HG02943 (cell line): ENCODE data around the gene VWA2.

Experiments used
- ATAC-seq: cut with Tn5 transposase; IDR thresholded peaks from one replicate; pipeline ENCODE4 v1.9.1; 2021; ENCODE audit warnings: mild to moderate bottlenecking, low read depth, moderate library complexity; ENCODE audit not compliant: unreplicated experiment

Gene VWA2, protein sequence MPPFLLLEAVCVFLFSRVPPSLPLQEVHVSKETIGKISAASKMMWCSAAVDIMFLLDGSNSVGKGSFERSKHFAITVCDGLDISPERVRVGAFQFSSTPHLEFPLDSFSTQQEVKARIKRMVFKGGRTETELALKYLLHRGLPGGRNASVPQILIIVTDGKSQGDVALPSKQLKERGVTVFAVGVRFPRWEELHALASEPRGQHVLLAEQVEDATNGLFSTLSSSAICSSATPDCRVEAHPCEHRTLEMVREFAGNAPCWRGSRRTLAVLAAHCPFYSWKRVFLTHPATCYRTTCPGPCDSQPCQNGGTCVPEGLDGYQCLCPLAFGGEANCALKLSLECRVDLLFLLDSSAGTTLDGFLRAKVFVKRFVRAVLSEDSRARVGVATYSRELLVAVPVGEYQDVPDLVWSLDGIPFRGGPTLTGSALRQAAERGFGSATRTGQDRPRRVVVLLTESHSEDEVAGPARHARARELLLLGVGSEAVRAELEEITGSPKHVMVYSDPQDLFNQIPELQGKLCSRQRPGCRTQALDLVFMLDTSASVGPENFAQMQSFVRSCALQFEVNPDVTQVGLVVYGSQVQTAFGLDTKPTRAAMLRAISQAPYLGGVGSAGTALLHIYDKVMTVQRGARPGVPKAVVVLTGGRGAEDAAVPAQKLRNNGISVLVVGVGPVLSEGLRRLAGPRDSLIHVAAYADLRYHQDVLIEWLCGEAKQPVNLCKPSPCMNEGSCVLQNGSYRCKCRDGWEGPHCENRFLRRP

DNA sequence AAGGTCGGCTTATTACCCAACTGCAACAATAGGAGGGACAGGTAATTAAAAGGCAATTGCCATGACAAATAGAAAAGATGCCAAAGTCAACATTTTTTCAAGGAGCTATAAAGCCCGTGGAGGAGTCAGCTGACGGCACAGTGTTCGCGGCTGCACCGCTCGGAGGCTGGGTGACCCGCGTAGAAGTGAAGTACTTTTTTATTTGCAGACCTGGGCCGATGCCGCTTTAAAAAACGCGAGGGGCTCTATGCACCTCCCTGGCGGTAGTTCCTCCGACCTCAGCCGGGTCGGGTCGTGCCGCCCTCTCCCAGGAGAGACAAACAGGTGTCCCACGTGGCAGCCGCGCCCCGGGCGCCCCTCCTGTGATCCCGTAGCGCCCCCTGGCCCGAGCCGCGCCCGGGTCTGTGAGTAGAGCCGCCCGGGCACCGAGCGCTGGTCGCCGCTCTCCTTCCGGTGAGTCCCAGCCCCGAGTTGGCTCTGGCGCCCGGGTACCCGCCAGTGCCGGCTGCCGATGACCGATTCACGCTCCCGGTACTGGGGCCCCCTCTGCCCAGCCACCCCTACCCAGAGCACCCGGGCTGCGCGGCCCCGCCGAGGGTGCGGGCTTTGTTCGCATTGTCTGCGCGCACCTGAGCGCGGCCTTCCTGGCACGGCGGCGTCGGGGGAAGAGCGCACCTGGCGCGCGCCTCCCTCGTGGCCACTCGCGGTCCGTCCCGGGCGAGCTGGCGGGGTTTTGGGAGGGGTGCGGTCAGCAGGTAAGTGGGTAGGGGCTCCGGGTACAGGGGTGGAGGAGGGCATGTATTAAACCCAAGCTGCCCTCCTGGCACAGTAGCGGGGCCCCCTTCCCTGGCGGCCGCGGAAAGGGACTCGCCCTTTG is at the start of gene VWA2:
VWA2 (plus strand) TSS at position 138 of the 877 bp plus-strand sequence. CDS start 9,460 bp downstream, outside the sequence.
- ATAC-seq, result no peak

DNA sequence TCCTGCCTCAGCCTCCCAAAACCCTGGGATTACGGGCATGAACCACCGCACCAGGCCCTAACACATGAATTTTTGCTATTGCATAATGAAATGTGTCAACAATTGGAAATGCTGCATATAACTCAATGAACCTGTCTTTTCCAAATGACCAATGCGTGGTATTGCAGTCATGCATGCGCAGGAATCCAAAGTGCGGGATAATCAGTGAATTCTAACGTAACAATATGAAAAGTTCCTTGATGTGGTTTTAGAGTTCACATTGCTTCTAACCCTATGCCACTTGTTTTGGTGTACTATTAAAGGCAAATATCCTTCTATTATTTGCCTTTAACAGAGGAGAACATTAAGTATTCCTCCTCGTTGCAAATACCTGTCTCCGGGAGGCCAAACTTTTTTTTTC is 49.4 kb upstream of the VWA2 start:
- no peak for ATAC-seq

DNA sequence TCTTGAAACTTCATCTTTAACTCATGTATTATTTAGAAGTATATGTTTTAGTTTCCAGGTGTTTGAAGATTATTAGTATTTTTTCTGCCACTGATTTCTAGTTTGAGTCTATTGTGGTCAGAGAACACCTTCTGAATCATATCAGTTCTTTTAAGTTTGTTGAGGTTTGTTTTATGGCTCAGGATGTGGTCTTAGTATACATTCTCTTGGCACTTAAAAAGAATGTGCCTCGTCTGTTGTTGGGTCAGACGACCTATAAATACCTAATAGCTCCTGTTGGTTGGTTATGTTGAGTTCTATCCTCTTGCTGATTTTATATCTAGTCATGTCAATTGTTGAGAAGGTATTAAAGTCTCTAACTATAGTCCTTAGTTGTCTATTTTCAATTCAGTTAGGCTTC is 44.0 kb upstream of the VWA2 start:
- peak; percentile 62 for ATAC-seq

DNA sequence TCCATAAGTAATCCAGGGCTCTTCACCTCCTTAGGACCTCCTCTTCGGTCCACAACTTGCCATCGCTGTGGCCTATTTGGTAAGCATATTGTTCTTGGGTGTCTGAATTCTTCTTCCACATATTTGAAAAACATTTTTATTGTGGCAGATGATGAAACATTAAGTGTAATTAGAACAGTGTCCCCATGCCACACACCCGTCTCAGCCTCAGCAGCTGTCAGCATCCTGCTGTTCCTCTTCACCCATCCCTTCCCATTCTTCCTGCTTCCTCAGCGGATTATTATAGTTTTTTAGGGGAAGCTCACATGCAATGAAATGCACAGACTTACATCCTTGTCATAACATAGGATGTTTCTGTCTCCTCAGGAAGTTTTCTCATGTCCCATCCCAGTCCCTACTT is 39.8 kb upstream of the VWA2 start:
- ATAC-seq, result no peak

DNA sequence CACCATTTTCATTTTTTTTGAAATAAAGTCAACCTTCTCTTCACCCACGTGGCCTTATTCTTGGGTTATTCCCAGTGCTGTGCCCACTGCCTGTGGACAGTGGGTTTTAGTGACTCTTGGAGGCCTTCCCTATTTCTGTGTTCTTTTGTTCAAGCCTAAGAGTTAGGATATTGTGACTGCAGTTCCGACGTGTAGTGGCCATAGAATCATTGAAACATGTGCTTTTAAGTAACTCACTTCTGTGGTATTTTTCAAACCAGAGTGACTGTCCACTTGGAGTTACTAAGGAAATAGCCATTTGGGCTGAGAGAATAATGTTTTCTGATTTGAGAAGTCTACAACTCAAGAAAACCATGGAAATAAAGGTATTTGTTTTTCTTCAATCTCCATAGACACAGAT is 36.2 kb upstream of the VWA2 start:
- ATAC-seq, result no peak

DNA sequence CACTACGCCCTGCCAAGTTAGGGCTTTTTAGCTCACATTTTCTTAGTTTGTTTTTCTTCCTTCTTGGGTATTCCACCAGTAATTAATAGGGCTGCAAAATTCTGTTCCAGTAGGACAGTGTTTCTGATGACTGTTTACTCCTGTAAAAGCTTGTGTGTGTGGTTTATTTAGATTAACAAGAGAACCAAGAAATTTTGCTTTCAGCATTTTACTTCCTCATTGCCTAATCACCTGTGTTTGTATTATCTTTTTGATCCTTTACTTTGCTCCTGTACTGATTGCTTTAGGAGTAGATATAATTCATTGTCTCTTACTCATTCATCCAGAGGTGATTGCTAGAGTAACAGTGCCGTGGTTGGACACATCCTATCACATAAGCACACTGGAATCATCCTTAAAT is 32.2 kb upstream of the VWA2 start:
- ATAC-seq, result no peak

DNA sequence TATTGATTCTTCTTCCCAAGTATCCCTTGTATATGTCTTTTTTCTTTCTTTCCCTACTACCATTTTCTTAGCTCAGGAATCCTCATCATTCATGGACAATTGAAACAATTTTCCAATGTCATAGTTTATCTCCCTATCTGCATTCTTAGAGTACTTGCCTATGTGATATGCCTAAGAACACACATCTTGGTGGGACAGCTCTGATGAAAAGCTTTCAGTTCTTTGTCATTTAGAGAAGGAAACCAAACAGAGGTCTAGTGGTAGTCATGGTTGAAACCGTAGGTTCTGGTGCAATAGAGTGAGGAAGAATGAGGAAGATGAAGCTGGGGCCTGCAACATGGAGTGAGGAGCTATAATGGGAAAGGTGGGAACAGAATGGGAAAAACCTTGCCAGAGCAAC is 31.7 kb upstream of the VWA2 start:
- ATAC-seq, result no peak

DNA sequence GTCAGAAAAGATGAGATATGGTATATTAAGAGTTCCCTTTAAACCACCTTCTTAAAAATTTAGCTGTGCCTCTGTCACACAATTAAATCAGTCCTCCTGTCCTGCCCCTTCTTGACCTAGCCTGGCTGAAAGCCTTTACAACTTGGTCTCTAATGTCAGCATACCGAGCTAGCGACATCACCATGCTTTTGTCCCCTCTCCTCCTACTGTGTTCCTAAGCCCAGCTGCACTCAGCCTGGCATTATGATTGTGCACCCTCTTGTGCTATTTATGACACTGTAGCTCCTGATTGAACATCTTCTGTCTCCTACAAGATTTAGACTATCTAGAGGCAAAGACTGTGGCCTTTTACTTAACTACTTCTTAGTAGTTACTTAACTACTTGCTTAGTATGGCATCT is 30.7 kb upstream of the VWA2 start:
- ATAC-seq, result no peak

DNA sequence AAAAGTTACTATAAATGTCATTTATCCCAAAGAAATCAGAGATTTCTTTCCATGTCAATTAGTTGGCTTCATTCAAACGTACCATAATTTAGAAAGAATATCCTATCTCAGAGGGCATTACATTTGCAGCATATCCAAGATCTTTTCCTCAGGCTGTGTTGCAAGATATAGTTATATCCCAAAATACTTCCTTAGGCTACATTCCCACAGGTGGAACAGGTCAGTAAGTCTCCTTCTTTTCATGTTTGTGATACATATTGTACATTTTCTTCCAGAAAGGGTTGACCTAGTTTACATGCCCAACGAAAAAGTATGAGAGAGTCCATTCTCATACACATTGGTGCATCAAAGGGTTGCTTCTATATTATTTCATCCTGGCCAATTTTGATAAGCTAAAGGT is 26.9 kb upstream of the VWA2 start:
- ATAC-seq, result no peak

DNA sequence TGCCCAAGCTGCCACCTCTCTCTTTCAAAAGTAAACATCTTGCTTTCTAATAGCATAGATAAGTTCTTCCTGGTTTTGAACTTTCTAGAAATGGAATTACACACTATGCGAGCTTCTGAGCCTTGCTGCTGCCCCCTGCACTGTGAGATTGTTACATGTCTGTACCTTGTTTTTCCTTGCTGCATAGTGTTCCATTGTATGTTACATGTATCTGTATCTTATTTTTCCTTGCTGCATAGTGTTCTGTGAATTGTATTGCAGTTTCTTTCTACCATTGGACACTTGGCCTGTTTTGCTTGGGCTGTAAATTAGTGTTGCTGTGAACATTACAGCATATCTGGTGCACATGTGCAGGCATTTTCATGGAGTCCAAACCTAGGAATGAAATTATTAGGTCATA is 24.0 kb upstream of the VWA2 start:
- ATAC-seq, result no peak

DNA sequence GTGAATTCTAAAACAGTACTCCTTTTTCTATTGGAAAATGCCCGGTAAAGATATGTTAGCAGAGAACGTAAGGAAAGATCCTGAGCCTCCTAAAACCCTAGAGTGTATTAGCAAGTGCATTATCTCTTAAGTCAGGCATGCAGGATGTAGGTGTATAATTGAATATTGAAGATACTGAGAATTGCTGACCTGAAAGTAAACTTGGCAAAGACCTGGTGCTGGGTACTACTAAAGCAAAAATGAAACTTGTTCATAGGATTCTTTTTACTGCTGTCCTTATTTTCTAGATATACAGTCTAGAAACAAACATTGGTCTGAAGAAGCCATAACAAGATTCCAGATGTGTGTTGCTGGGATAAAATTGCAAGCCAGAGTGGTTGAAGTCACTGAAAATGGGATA is 18.8 kb upstream of the VWA2 start:
- ATAC-seq, result no peak

DNA sequence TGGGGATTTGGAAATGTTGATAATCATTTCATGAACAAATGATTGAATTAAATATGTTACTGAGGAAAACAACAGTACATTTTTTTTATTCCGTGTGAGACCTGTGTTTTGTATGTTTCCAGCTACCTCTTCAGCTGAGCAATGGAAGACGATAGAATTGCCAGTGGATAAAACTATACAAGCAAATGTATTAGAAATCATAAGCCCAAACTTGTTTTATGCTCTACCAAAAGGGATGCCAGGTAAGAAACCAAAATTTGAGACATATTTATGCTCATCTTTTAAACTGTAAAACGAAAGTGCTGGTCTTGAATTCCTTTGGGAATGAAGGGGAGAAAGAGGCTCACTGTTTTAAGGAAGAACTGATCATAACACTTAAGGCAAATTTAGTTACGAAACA is 17.8 kb upstream of the VWA2 start:
- no peak for ATAC-seq

DNA sequence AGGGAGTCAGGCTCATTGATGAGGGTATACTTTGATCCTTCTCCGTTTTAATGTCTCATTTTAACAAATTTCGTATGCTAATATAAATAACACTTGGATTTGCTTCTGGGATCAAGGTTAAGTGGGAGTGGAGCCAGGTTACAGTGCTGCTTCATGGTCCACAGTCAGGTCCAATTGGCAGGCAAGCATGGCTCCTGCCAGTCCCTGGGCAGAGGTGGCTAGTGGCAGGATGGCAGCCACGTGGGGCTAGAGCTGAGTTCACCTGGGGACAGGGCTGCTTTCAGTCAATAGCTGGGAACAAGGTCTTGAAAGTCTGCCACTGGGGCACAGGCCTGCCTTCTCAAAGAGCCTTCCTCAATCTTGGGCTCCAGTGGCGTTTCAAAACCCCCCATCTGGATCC is 16.0 kb upstream of the VWA2 start:
- no peak for ATAC-seq

DNA sequence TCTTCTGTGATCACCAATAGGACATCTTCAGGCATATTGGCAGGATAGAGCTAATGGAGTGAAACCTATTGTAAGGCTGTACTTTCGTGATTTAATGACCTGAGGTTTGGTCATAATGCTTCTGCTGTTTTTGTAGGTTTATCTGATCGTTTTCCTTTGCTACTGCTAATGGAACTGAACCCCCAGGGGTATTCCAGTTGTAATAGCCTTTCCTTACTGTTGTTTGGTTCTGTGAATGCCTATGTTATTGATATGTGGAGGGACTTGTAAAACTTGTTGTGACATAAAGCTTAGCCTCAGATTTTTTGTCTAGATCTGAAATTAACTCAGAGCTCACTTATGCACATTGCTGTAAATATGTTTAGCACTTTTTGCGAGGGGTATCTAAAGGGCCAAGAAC is 10.9 kb upstream of the VWA2 start:
- no peak for ATAC-seq

DNA sequence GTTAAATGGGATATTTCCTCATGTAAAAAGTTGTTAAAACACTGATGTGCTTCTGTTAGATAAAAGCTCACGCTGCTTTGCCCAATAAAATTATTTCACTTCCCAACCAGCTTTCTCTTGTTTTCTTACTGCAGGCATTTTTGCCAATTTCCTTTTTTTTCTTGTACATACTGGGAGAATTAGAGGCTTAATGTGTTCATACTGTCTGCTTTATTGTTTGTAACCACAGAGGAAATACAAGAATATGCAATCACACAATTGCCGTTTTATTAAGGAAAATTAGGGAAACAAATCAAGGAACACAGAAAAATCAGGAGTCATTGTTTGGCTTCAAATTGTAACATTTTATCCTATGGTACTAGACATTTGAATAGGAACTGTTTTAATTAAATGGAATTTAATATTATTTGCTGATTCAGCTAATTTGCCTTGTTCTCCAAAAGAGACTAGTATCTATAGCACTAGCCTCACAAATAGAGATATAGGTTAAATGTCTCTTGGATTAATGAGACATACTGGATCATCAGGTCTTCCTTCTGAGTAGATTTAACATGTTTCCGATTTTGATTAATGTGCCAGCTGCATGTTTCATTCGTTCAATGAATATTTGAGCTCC is 6.4 kb upstream of the VWA2 start:
- ATAC-seq, result no peak

DNA sequence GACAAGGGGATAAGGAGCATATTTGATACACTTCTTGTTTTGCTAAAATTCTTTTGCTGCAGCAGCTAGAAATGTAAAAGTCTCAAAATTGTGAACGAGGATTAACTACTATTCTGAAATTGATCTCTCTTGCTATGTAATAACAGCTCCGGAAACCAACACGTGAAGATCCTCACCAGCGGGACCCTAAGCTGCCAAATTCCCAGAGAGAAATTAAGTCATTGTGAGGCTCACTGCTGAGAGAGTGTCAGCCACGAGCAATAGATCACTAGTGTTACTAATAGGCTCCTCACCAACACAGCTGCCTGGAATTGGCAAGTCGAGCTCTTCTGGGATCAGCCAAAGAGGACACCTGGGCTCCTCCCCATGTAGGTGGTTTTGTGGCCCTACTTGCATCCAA is 5.6 kb upstream of the VWA2 start:
- ATAC-seq, result no peak

DNA sequence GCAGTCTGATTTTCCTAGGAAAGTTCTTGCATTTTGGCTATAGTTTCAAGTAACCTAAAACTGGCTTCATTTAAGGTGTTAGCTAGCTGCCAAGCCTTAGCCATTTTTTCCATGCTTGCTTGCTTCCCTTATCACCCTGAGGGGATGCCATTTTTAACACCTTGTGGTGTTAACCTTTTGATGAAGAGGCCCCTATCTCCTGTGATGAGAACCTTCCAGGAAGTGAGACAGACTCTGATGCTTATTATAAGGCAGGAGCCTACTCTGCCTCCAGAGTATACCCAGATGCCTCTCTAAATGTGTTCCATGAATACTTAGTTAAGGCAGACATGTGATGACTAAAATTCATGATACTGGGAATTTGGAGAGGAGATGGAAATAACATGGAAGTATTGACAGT is 4.9 kb upstream of the VWA2 start:
- no peak for ATAC-seq

DNA sequence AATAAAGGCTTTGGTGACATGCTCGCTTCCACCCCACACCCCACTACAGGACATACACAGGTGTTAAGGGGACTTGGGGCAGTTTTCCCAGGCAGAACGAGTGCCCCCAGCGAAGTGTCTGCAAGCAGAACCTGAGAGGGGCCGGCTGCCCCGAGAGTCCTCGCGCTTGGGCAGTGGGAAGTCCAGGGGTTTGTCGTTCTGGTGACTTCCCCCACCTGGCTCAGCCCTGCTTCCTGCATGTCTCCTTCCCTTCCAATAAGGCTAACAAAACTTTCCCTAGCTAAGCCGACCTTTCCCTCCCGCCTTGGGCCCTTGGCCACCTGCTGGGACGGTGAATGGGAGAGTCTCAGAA is 916 bp downstream of the VWA2 start:
- no peak for ATAC-seq

DNA sequence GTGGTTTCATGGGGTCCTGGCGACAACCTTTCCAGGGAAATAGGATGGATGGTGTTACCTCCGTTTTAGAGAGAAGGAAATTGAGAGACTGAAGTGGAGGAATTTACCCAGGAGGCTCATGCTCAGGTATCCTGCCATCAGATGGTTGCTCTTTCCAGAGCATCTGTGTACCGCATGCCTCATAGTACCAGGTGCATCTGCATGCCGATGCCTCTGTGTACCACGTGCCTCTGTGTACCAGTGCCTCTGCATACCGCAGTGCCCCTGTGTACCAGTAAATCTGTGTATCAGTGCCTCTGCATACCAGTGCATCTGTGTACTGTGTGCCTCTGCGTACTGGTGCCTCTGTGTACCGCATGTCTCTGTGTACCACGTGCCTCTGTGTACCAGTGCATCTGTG is 3.2 kb downstream of the VWA2 start:
- no peak for ATAC-seq

DNA sequence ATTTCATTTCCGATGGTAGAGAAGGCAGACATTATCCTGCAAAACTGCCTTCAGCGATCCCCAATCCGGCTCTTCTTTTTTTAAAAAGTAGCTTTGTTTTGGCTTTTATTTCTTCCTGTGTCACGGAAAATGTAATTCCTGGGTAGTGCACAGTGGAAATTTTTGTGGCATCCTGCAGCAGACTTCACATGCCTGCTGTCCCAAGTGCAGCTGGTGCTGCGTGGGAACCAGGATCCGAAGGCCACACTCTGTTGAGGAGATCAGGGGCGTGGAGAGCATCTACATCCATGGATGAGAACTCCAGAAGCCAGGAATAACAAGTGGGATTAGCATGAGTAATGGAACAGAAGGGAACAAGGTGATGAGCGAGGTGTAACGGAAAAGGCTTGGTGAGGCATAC is 4.6 kb downstream of the VWA2 start:
- no peak for ATAC-seq

DNA sequence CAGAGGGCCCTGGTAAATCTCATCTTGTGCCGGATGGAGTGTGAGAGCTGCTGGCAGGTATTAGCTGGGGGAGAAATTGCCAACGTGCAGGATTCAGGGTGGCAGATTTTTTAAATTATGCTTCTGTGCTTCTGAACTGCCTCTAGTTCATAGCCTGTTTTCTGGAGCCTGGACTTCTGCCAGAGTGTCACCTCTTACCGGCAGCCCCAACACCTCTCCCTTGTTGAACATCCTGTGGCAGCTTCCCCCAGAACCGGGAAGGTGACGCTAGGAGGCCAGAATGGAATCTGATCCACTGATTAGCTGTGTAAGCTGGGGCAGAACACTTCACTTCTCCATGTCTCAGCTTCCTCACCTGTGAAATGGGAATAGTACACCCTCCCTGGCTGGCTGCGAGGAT is 5.1 kb downstream of the VWA2 start:
- no peak for ATAC-seq
